T-helper 1 cell (primary cell): ENCODE results near the gene HOXB1.

Source experiments
- DNase-seq, 5 donors: peaks; one replicate each; pipeline ENCODE4 v3.0.0-alpha.2; 2012 to 2020
- total RNA-seq, 4 donors: gene quantifications; one replicate each; lab custom pipeline; 2026; lab: John Stamatoyannopoulos, UW

The HOXB1 gene
- 0 reads per million in 4 donors for total RNA-seq

DNA sequence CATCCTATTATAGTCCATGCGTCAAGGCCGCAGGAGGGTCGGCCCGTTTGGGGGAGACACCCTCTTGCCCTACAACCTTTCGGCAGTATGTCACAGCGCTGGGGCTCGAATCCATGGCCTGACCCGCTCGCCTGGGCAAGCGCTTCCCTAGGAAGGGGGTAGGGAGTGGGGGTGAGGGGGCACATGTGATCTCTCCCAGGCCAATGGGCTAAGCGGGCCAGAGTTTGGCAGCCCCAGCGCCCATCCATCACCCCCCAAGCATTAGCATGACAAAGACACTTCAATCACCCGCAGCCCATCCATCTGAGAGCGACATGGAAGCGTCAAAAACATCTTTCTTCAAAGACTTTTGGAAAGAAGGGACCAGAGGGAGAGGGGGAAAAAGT lies at the start of gene HOXB1:
Gene HOXB1 (minus strand): TSS at position 125 of the 386 bp plus-strand sequence. CDS start 107 bp downstream, at position 18.
- no peak for DNase-seq

DNA sequence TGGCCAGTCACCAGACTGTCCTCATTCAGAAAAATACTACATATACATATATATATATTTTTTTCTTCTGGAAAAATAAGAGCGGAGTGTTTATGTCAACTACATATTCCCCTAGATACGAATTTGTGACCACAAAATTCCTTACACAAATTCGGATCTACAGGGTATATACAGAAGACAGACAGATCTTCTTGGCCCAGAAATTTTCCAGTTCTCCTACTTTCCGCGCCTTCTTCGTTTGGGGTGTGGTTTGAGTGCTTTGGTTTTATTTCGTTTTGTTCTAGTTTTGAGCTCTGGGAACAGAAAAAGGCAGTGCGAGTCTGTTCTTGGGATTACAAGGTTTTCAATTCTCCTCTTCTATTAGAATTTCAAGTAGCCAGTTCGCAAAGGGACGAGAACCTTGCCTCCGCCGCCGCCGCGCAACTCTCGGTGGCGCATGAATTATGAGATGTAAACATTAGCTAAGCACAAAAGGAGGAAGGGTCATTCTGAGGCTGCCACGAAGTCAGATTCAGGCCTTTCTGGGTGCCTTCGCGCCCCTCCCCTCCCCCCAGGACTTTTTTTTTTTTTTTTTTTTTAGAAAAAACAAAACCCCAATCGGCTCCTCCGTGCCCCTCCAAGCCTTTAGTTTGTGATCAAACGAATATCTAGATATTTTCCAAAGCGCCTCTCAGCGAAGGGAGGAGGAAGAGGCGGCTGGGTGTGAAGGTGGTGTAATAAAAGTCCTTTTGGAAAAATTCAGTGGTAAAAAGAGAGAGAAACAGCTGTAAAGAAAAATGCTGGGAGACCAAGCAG lies 49.1 kb upstream of the HOXB1 start:
- no peak for DNase-seq

DNA sequence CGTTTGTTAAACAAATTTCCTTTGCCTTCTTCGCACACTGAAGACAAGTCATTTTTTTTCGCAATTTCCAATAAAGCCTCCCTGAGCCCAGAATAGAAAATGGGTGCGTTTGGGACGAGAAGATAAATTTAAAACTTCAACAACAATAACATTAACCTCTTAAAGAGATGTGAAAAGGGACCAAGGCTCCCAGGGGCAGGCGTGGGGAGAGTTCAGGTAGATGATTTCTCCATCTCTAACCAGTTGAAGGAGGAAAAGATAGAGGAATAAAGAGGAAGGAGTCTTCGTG lies 48.6 kb upstream of the HOXB1 start:
- no peak for DNase-seq

DNA sequence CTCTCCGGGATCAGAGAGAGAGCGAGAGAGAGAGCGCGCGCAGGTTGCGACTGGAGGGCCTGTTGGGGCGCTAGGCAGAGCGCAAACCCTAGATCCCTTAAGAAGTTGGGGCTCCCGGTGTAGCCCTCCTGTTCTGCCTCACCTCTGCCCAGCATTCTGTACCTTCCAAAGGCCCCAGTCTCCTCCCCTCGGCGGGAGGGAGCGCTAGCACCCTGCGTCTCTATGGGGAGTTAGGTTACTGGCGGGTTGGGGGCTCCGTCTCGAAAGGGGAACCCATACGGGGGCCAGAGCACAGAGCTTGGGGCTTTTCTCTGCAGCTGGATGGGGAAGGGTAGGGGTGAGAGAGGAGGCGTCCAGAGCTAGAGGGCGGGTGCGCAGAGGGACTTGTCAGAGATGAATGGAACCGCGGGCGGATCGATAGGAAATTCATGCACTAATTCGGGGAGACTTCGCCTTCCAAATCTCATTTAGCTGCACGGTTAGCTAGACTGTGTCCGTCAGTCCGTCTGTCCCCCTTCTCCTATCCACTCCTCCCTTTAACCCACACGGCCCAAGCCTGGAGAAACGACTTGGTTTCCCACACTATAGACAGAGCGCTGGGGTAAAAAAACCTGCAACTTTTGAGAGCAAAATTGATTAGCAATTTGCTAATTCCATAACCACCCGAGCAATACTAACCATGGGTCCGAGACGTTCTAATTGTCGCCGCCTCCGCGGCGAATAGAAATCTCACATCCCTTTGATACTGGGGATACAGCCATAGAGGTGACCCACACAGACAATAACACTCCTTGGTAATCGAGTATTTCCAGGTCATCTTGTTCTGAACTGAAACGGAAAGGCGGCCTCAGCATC lies 48.0 kb upstream of the HOXB1 start:
- no peak for DNase-seq

DNA sequence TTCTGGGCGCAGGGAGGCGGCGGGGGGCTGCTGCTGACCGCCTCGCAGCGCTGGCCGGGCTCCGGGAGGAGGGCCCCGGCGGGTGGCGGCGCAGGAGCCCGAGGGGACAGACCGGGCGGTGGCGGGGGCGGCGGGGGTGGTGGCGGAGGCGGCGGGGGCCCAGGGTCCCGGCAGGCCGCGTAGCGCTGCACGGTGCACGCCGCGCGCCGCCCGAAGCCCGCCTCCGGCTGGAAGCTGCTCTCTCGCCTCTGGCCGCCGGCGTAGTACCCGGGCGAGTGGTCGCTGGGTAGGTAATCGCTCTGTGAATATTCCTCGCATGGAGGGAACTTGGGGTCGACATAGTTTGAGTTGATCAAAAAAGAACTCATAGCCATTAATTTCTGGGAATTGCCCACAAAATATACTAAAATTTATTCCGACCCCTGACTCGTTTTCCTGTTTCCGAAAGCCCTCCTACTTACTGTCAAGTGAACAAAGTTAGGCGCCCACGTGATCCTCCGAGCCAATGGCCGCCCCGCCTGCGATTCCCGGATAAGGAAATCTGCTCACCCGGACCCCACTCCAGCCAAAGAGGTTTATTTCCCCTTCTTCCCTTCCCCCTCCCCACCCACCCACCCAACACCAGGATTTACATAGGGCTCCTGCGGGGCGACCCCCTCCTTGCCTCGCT lies 47.3 kb upstream of the HOXB1 start, which contains the start of gene HOXB4:
Gene HOXB4 (minus strand): TSS at position 405 of the 670 bp plus-strand sequence. CDS start 31 bp downstream, at position 374.
- peak; percentile 48 to 65 (median 63) for DNase-seq

DNA sequence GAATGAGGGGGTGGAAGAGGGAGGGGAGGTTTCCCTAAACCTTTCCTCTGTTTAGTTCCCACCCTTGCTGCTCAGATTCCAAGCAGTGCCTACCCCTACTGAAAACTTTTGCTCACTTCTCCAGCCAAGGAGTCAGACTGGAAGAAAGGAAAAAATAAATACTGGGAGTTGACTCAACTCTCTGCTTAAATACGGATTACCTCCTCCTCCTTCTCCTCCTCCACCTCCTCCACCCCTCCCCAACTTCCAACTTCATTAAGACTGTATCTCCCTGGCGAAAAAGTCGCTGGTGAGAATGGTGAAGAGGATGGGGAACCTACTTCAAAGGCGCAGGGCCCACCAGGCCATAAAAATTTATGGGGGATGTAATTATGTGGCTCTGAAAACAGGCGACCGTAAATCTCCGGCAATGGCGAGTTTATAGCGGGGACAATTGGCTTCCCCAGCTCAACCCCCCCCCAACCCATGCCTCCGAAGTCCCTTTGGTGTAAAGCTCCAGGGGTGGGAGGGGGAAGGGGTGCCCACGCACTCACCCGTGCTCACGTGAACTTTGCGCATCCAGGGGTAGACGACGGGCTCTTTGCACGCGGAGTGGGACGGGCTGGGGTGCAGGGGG lies 46.6 kb upstream of the HOXB1 start:
- no peak for DNase-seq

DNA sequence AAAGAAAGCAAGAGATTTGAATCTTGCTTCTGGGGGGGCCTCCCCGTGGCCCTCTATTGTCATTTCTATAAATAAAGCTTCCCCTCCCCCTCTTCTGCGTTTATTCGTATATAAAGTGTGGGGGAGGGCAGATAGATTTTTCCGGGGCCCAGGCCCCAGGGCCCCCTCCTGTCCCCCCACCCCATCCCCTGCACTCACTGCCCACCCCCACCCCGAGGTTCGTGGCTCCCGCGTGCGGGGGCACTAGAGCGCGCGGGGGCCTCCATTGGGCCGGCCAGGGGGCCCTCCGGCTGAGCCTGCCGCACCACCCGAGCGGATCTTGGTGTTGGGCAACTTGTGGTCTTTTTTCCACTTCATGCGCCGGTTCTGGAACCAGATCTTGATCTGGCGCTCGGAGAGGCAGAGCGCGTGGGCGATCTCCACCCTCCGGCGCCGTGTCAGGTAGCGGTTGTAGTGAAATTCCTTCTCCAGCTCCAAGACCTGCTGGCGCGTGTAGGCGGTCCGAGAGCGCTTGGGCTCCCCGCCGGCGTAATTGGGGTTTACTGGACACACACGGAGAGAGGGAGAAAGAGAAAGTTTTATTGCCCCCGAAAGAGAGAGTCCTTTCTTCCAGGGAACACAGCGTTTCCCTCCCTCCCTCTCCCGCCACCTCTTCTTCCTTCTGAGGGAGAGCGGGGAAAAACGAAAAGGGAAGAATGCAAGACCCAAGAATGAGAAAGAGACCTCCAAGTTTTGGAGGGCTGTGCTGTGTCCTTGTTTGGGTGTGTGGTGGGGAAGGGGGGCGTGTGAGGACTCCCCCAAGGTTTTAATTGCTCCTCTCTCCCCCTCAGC lies 45.9 kb upstream of the HOXB1 start:
- no peak for DNase-seq

DNA sequence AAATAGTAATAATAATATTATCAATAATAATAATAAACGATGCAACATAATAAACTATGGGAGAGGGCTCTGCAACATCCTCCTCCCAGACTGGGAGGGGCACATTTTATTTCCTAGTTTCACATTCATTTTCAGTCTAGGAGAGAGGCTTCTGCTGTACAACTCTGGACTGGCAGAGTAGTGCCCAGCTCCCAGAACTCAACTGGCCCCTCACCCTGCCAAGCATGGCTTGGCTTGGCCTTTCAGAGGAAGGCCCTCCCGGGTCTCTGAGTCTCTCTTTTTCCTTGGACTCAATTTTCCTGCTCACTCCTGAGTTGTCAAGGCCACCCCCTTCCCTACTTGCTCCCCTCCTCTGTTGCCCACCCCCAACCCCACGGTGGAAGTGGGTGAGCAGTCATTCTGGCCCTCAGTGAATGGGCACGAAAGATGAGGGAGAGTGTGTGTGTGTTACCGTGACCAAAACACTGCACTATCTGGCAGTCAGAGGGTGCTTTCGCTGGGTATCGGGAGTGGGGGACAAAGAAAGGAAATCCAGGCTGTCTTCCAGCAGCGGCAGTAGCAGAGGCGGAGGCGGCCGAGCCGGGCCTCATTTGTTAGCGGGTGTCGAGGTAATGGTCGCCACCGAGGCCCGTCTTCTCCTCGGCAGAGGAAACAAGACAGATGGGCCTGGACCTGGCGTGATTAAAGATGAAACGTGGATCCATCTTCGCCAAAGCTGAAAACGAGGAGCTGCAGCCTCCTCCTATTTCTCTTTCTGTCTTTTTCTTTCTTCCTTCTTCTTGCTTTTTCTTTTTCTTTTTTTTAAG lies 45.1 kb upstream of the HOXB1 start:
- no peak for DNase-seq

DNA sequence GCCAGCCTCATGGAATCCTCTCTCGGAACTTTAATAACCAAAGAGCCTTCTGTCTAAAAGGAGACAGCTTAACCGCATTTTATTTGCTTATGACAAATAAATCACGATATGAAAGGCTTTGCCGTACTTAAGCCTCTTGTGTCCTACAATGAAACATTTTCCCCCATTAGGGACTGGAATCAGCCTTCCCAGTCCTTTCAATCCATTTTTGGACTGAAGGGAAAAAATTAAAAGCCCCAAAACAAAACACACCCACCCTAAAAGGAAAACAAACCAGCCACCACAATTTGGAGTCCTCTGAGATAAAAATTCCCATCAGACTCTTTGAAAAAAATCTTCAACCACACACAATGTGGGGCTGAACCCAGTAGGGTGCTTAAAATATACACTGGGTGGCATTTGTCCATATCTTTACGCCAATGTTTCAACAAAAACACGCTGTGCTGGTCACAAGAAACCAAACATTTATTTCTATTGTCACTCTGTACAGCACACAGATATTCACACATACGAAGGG lies 44.3 kb upstream of the HOXB1 start:
- no peak for DNase-seq

DNA sequence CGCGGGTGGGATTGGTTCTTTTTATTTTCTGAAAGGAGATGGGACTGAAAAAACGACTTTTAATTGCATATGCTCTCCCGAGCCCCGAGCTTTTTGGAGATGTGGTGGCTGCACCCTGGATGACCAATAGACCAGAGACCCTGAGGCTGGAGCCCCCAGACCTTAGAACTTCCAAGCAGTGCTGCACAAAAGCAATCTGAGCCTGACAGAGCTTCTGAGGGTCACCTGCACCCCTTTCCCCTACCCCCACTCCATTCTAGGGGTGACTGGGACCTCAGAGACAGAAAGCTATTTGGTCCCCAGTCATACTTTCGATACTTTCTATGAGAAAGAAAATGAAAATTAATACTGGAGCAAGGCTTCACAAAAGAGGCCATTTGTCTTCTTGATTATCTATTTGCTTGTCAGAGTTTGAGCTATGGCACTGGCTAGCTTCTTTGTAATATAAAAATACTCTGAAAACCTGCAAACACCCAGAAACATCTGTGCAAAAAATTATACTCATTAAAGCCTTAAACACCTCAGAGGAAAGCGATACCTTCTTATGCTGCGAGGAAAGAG lies 43.8 kb upstream of the HOXB1 start:
- DNase-seq: no peak

DNA sequence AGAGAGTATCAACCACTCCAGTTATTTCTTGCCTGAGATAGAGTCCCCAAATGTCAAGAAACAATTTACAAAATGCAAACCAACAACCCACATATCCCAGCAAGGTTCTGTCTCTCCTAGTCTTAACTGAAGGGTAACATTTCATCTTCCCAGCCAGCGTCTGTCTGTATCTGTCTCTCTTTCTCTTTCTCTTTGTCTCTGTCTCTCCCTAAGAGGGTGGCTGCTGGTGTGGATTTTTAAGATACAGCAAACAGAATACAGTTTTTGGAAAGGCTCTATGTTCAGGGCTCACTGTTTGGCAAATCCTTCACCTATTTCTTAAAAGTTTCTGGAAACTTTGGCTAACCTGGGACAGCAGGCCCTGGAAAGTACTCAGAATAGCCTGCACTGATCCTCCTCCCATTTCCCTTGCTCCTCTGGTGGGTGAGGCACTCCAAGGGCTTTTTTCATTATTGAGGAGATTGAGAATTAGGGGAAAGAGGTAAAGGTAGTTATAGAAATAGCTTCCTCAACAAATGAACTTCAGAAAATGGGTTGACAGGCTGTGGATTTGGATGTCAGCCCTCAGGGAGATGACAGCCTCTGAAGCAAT lies 41.1 kb upstream of the HOXB1 start:
- no peak for DNase-seq

DNA sequence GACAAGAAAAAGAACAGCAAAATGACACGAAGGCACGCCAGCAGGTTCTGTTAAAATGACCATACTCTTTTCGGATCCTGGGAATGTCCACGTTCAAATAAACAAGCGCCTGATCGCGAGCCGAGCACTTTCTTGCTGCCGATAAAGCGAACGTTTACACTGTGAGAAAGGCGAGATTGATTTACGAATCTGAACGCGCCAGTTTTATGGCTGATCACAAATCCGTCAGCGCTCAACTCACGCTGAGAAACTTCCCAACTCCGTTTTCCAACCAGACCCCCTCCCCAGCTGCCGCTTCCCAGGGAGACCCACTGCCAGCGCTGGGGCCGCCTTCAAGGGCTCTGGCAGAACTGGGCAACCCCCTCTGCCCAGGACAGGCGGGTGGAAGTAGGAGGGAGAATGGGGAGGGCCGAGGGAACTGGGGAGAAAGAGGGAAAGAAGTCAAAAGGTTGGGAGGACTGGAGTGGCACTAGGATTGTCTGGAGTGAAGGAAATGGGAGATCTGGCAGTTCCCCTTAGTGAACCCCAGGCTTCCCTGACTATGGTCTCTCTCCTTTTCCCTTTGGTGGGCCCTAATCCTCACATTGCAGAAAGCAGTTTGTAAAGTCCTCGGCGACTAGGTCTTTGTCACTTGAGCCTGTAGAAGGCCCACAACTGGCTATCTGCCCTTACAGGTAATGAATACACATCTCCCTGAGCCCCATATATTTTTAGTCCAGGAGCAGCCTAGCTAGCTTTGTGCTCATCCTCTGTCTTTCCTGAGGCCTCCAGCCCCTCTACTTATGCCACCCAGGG lies 40.4 kb upstream of the HOXB1 start:
- DNase-seq: no peak

DNA sequence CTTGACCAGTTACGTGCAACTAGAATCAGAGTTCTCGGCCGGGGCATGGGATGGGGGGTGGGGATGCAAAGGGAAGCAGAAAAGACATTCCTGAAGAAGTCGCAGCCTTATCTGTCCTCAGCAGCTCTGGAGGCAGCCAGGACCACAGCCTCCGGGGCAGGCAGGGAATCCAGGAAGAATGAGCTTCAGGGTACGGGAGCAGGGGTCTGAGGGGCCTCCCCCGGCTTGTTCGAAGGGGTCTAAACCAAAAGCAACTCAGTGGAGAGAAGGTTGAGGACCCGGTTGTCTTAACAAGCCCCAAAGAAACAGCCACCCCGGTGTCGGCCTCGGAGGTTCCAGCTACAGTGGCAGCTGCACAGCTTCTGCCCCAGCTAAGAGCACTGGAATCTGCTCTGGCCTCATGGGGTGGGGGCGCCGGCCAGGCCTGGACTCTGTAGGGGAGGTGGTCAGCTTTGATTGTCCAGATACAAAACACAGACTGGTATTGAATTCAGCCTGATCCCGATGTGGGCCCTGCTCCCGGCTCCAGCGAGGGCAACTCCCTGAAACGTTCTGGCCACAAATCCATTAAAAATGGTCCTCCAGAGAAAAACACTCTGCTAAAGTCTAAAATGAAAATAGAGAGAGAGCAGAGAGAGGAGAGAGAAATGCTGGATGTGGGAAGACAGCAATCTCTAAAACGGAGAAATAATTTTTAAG lies 39.7 kb upstream of the HOXB1 start:
- no peak for DNase-seq

DNA sequence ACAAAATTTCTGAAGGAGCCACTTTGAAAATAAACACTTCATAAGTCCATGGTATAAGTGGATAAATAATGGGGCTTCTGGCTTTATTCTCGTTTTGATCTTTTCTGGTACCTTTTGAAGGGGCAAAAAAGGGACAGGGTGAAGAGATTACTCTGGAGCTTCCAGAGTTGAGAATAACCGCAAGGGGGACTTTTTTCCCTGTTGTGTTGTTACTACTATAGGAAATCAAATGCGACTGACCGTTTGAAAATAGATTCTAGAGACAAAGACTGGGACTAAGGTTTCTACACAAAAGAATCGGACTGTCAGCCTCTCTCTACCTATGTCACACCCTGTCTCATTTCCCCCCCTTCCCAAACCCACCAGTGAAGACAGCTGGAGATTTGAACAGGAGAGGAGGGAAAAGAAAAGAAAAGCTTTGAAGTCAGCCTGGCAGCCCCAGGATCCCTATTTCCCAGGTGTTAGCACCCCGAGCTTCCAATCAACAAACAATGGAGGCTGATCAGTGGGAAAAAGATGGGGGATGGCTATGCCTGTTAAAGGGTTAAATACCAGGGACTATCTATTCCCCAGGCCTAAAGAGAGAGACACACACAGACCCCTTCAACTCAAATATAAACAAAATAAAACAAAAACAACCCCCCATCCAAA lies 39.0 kb upstream of the HOXB1 start:
- DNase-seq: no peak

DNA sequence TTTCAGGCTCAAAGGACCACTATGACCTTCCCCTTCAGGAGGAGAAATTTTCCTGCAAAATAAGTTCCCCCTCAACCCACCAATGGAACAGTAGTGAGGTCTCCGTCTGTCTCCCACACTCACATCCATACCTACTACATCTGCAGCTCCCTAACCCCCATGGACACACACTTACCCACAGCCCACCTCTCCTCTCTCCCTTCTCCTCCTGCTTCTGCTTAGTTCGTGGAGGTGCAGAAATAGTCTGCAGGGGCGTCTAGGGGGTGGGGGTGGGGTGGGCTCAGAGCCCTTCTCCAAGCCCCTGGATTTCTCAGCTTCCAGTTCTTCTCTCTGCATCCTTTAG lies 38.4 kb upstream of the HOXB1 start:
- DNase-seq: no peak

DNA sequence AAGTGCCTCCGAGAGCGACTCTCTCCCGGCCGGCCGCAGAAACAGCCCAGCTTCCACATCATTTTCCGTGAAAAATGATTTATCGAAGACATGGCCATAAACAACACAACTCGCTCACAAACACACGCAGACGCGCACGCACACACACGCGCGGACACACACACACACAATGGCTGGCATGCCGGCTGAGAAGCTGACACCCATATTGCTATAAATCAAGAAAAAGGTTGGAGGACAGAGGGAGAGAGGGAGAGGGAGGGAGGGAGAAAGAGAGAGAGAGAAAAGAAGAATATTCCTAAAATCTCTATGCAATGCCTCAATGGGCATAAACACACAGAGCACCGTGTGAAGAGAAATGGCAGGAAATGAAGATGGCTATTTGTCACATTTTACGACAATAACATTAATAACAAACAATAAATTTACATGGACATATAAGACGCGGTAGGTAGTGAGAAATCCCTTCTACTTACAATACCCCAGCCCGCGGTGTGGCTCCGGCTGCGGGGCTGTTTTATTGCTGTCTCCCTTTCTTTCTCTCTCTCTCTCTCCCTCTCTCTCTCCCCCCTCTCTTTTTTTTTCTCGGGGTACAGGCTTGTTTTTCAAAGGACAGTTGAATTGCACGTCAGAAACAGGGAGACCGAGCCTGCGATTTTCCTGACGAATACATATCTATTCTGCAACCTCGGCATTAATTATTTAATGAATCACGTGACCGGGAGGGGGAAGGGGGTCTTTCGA lies 37.9 kb upstream of the HOXB1 start:
- DNase-seq: no peak

DNA sequence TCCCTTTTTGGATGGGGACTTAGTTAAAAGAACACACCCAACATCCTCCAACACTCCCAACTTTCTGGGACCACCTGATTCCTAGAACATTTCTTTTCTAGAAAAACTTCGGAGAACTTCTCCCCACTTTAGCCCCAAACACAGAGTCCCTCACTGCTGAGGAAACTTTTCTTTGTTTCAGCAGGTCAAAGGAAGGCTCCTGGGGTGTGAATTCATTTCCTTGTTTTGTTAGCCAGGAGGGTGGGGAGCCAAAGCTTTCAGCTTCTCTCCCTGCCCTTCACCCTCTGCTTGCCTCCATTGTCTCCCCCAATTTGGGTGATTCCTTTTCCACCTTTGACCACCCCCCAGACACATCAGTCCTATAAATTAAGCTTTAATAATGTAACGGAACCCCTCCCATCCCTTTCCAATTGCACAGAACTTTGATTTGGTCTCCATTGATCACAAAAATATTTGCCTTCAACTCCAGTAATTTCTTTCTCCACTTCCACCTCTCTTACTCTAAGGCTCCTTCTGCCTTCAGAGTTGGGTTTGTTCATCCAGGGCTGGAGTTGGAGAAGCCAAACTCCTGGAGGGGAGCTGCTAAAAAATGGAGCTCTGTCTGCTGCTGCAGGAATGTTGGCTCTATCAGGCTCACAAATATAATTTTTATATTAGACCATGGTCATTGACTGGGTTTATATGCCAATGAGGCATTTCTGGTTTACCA lies 37.0 kb upstream of the HOXB1 start:
- no peak for DNase-seq
